ENCODE results near the gene HLCS. TPM values are rescaled to one million over a fixed set of nuclear protein-coding genes. Genes with fewer than 3 reads are reported as not detected.

Gene HLCS
- polyA plus RNA-seq, 1 of the 3 experiments (the other 2 are of a cell fraction): 13.0 TPM

DNA sequence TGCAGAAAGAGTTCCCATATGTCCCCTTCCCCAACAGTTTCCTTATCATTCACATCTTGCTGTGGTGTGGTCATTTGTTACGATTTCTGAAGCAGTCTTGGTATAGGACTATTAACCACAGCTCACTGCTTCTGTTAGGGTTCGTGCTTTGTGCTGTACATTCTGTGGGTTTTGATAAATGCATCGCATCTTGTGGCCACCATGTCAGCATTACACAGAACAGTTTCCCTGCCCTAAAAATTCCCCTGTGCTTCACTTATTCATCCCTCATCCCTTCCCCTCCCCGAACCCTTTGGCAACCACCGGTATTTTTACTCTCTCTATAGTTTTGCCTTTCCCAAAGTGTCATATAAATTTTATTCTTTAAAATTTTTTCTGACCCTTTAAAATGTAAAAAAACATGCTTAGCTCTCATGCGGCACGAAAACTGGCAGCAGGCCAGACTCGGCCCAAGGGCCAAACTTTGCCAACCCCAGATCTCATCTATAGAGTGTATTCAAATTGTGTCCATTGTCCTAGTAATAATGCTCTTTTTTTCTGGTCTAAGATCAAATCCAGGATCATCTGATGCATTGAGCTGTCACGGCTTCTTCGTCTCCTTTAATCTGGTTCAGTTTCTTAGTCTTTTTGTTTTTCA, 189.4 kb downstream of the HLCS start:
- CTCF ChIA-PET: interaction anchor here (1.0 kb wide), 1 partner anchor 29 kb away, joined by 3 read pairs; no protein-coding TSS in a partner anchor
- Histone ChIP-seq H3K9ac (no peak overlapping the region), H3K4me3 (ENCODE audit: low read depth in 2 of 2, low read length in 1 of 2) (no peak overlapping the region), H3K27me3 (ENCODE audit: insufficient read depth) (no peaks in the 10 kb centered on the region), H4K20me1 (ENCODE audit: insufficient read depth) (no peaks in the 10 kb centered on the region), H3K9me3 (no peaks in the 10 kb centered on the region), H3K27ac (ENCODE audit: low read depth in 2 of 2, low read length in 1 of 2) (no peak overlapping the region), H3K4me1 (ENCODE audit: control insufficient read depth in 1 of 2, insufficient read depth in 2 of 2, low read depth in 1 of 2, low read length in 1 of 2) (peaks cover 0 to 5% of the 10 kb centered on the region in 2 experiments; a peak in 1 of 4 replicates), H3K9me2 (no peaks in the 10 kb centered on the region), H3F3A (replicated peaks; ENCODE audit: insufficient read depth) (no peaks in the 10 kb centered on the region), H3K4me2 (no peak overlapping the region), H3K36me3 (replicated peaks in 1 of 2; ENCODE audit: control insufficient read depth in 1 of 2, insufficient read depth in 2 of 2, low read length in 1 of 2) (no peaks in the 10 kb centered on the region), H3K79me2 (ENCODE audit: insufficient read depth) (no peaks in the 10 kb centered on the region), H2AFZ (ENCODE audit: low read depth) (no peak overlapping the region)
- WGBS (ENCODE audit: low lambda C conversion rate): 77% methylated on average over 10 of the region's 10 CpGs
- POLR2A ChIA-PET: no interaction called here
- no peak for DNase-seq
- no peak for TF ChIP-seq CHD2 (IDR thresholded peaks at IDR 0.05; ENCODE audit: low read length, partially characterized antibody)
- no peak for TF ChIP-seq YY1 (IDR thresholded peaks at IDR 0.05; ENCODE audit: low read depth)
- TF ChIP-seq TEAD4 (IDR thresholded peaks at IDR 0.05; ENCODE audit: borderline replicate concordance, insufficient read depth): no peak
- no peak for TF ChIP-seq TAF1 (IDR thresholded peaks at IDR 0.05; ENCODE audit: borderline replicate concordance, low read depth, low read length)
- TF ChIP-seq JUND (IDR thresholded peaks at IDR 0.05): no peak
- no peak for TF ChIP-seq ELF1 (IDR thresholded peaks at IDR 0.05)
- no peak for TF ChIP-seq TCF12 (IDR thresholded peaks at IDR 0.05)
- TF ChIP-seq GATA2 (CRISPR knock-in tag; IDR thresholded peaks at IDR 0.05): no peak
- TF ChIP-seq, protein P1, sequence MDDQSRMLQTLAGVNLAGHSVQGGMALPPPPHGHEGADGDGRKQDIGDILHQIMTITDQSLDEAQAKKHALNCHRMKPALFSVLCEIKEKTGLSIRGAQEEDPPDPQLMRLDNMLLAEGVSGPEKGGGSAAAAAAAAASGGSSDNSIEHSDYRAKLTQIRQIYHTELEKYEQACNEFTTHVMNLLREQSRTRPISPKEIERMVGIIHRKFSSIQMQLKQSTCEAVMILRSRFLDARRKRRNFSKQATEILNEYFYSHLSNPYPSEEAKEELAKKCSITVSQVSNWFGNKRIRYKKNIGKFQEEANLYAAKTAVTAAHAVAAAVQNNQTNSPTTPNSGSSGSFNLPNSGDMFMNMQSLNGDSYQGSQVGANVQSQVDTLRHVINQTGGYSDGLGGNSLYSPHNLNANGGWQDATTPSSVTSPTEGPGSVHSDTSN (IDR thresholded peaks at IDR 0.05): no peak
- no peak for TF ChIP-seq NFIC (IDR thresholded peaks at IDR 0.05; ENCODE audit: borderline replicate concordance)
- TF ChIP-seq FOSL2 (IDR thresholded peaks at IDR 0.05; ENCODE audit: borderline replicate concordance, low read depth): no peak
- TF ChIP-seq GABPA (IDR thresholded peaks at IDR 0.05; ENCODE audit: low read depth): no peak
- TF ChIP-seq, protein P2, sequence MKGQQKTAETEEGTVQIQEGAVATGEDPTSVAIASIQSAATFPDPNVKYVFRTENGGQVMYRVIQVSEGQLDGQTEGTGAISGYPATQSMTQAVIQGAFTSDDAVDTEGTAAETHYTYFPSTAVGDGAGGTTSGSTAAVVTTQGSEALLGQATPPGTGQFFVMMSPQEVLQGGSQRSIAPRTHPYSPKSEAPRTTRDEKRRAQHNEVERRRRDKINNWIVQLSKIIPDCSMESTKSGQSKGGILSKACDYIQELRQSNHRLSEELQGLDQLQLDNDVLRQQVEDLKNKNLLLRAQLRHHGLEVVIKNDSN (IDR thresholded peaks at IDR 0.05; ENCODE audit: borderline replicate concordance, low read depth): no peak
- TF ChIP-seq, protein P3, sequence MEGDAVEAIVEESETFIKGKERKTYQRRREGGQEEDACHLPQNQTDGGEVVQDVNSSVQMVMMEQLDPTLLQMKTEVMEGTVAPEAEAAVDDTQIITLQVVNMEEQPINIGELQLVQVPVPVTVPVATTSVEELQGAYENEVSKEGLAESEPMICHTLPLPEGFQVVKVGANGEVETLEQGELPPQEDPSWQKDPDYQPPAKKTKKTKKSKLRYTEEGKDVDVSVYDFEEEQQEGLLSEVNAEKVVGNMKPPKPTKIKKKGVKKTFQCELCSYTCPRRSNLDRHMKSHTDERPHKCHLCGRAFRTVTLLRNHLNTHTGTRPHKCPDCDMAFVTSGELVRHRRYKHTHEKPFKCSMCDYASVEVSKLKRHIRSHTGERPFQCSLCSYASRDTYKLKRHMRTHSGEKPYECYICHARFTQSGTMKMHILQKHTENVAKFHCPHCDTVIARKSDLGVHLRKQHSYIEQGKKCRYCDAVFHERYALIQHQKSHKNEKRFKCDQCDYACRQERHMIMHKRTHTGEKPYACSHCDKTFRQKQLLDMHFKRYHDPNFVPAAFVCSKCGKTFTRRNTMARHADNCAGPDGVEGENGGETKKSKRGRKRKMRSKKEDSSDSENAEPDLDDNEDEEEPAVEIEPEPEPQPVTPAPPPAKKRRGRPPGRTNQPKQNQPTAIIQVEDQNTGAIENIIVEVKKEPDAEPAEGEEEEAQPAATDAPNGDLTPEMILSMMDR (IDR thresholded peaks at IDR 0.05): no peak

- no peak for TF ChIP-seq FOXM1 (IDR thresholded peaks at IDR 0.05; ENCODE audit: low read depth)
- no peak for TF ChIP-seq NFIC (IDR thresholded peaks at IDR 0.05; ENCODE audit: borderline replicate concordance)
- TF ChIP-seq NRF1 (IDR thresholded peaks at IDR 0.05; ENCODE audit: low read depth, low read length): no peak
- TF ChIP-seq TAF1 (IDR thresholded peaks at IDR 0.05; ENCODE audit: borderline replicate concordance, low read depth, low read length): no peak
- TF ChIP-seq SMC3 (IDR thresholded peaks at IDR 0.05; ENCODE audit: low read depth, low read length): no peak
- no peak for TF ChIP-seq ELF1 (IDR thresholded peaks at IDR 0.05)
- no peak for TF ChIP-seq FOSL2 (IDR thresholded peaks at IDR 0.05; ENCODE audit: borderline replicate concordance, low read depth)
- no peak for TF ChIP-seq GATA2 (CRISPR knock-in tag; IDR thresholded peaks at IDR 0.05)
- TF ChIP-seq, protein P3 (IDR thresholded peaks at IDR 0.05): no peak
- no peak for TF ChIP-seq TEAD4 (IDR thresholded peaks at IDR 0.05; ENCODE audit: borderline replicate concordance, insufficient read depth)
- TF ChIP-seq RAD21 (IDR thresholded peaks at IDR 0.05; ENCODE audit: low read length): no peak
- TF ChIP-seq GABPA (IDR thresholded peaks at IDR 0.05; ENCODE audit: low read depth): no peak
- no peak for TF ChIP-seq IRF3 (IDR thresholded peaks at IDR 0.05; ENCODE audit: low read depth, low read length)
- H2AFZ ChIP-seq (ENCODE audit: low read depth): no peak overlapping the region
- ChIA-PET CTCF (interaction anchor here (0.5 to 2.3 kb wide), 3 partner anchors 9 to 26 kb away, joined by 3 to 6 read pairs (median 3); no protein-coding TSS in a partner anchor), POLR2A (no interaction called here)
- peaks cover 0 to 5% of the 10 kb centered on the region in 2 experiments; a peak in 1 of 4 replicates for H3K4me1 ChIP-seq (ENCODE audit: control insufficient read depth in 1 of 2, insufficient read depth in 2 of 2, low read depth in 1 of 2, low read length in 1 of 2)
- no peak overlapping the region for H3K27ac ChIP-seq (ENCODE audit: low read depth in 2 of 2, low read length in 1 of 2)
- WGBS (ENCODE audit: low lambda C conversion rate): 86% methylated on average over 8 of the region's 8 CpGs
- no peak overlapping the region for H3K4me3 ChIP-seq (ENCODE audit: low read depth in 2 of 2, low read length in 1 of 2)
- H3K9me3 ChIP-seq: no peaks in the 10 kb centered on the region
- no peaks in the 10 kb centered on the region for H3K9me2 ChIP-seq
- H3K9ac ChIP-seq: no peak overlapping the region
- no peaks in the 10 kb centered on the region for H3F3A ChIP-seq (replicated peaks; ENCODE audit: insufficient read depth)
- no peak overlapping the region for H3K4me2 ChIP-seq
- H3K27me3 ChIP-seq (ENCODE audit: insufficient read depth): no peaks in the 10 kb centered on the region
- H4K20me1 ChIP-seq (ENCODE audit: insufficient read depth): no peaks in the 10 kb centered on the region
- DNase-seq: no peak
- H3K79me2 ChIP-seq (ENCODE audit: insufficient read depth): no peaks in the 10 kb centered on the region
- H3K36me3 ChIP-seq (replicated peaks in 1 of 2; ENCODE audit: control insufficient read depth in 1 of 2, insufficient read depth in 2 of 2, low read length in 1 of 2): no peaks in the 10 kb centered on the region
Measured at GRCh38 chr21:36773995-36774394, 192.5 kb downstream of the HLCS start.
